Body of pancreas (tissue), 4 donors: ENCODE data around the gene FBLN2.

Experiments
- CTCF ChIP-seq, 7 experiments: fragments of 450-650 bp in 4 of 7; fragments of 200-600 bp in 3 of 7; sonication (generic) in 3 of 7; IDR thresholded peaks; one replicate each; pipeline ENCODE4 v1.5.1; 2016 to 2019; ENCODE audit warnings: antibody characterized with exemption in 7 of 7
- POLR2A ChIP-seq, 3 donors: fragments of 450-650 bp; IDR thresholded peaks; one replicate each; pipeline ENCODE4 v1.6.1; 2016; ENCODE audit warnings: antibody characterized with exemption in 3 of 3, mild to moderate bottlenecking in 2 of 3

DNA sequence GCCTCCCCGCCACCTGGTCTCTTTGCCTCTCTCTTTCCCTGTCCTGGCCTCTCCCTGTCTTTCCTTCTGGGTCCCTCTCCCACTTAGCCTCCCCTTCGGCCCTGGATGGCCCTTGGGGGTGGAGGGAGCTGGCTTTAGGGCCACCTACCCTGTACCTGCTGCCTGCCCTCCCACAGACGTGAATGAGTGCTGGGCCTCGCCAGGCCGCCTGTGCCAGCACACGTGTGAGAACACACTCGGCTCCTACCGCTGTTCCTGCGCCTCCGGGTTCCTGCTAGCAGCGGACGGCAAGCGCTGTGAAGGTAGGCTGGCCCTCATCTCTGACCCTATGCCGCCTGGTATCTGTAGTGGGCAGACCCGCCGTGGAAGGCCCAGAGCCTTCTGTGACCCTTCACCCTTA, 80.7 kb downstream of the FBLN2 start:
- no peak for TF ChIP-seq POLR2A (IDR thresholded peaks at IDR 0.05)
- no peak for TF ChIP-seq CTCF (IDR thresholded peaks at IDR 0.05)
